Right ventricle myocardium inferior (tissue), 1 donor: ENCODE measurements around the gene CCNC. TPM values are rescaled to one million over a fixed set of nuclear protein-coding genes. Genes with fewer than 3 reads are reported as not detected.
A peak's percentile ranks its signal among the peaks of the same experiment; 100 is the strongest.

Source experiments
- ATAC-seq: fragments of 200-7000 bp; cut with Tn5 transposase; one replicate; pipeline ENCODE4 v1.9.1; 2020; ENCODE audit warnings: mild to moderate bottlenecking, moderate library complexity
- DNase-seq: peaks from one replicate; pipeline ENCODE4 v3.0.0; 2021; ENCODE audit errors: missing footprints
- intact Hi-C: fragments of 100-400 bp; cut with DNase I; formaldehyde crosslinking; loops from one replicate; pipeline ENCODE4 v1.11.0; 2022
- long read RNA-seq: library from polyadenylated mRNA; unstranded; transcript quantifications from one replicate; pipeline ENCODE4 v2.0.0, GENCODE V29; 2021
- total RNA-seq: library from RNA; stranded (reverse); fragmentation: NEBNext Ultra II Directional; extraction: Animal tissue kit (Norgen Biotek cat#: 25700); gene quantifications from one replicate; pipeline ENCODE4 v1.2.1, GENCODE V29; 2021
- donor health status: DM: no; HTN: yes; CAD: no; lungs with severe emphysema.

Gene CCNC, protein sequence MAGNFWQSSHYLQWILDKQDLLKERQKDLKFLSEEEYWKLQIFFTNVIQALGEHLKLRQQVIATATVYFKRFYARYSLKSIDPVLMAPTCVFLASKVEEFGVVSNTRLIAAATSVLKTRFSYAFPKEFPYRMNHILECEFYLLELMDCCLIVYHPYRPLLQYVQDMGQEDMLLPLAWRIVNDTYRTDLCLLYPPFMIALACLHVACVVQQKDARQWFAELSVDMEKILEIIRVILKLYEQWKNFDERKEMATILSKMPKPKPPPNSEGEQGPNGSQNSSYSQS
- 18.7 TPM for total RNA-seq
- long read RNA-seq, partial matches to known transcripts, result 0 of 9 reads
- long read RNA-seq, other reads (novel, unspliced or antisense), result 0 of 9 reads

DNA sequence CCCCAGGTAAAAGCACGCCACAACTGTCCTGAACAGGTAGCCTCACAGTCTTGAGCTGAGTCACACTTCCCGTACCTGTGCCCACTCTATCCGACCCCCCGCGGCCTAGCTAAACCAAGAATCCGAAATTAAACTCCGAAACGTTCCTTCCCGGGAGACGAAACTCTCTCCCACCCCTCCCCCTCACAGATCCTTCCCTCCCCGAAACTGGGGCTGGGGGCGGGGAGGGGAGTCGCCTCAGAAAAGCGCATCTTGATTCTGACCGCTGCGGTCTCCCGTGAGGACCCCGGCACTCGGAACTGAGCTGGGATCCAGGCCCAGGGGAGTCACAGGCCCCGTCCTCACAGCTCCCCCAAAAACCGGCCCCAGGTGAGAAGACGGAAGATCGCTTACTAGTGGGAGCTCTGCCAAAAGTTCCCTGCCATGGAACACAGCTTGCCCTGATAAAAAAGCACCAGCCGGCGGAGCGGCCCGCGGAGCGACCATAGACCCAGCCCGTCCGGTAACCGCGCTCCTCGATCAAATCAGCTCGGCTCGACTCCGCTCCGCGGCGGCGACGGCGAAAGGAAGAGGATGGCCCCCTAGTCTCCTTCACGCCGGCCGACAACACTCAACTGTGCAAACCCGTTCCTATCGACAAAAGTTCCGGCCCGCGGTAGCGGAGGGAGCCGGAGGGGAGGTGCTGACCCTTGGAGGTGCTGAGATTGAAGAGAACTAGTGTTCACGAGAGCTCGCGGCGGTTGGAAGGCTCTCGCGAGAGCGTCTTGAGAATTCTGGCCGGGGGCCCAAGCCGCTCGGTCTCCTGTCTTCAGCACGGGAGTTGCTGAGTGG is at the start of gene CCNC:
Gene CCNC (minus strand): TSS at position 558 of the 831 bp plus-strand sequence. CDS start 133 bp downstream, at position 425.
- DNase-seq (peak; percentile 93), ATAC-seq (peak; percentile 100)
- intact Hi-C loops, result loop anchor here (1.0 kb wide), 1 partner anchor 53 kb away; the partner anchor contains the start of gene USP45

DNA sequence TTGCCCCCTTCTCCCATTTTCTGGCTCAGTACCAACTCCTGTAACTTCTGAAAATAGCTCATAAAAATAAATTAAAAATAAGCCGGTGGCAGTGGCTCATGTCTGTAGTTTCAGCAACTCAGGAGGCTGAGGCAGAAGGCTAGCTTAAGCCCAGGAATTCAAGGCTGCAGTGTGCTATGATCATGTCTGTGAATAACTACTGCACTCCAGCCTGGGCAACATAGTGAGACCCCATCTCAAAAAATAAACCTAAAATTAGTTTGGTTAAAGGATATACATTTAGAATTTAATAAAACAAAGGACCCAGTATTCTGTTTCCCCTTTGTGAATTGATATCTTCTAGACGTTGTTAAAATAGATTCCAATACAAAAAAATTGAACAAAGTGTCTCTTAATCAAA is 48.7 kb upstream of the CCNC start:
- DNase-seq (no peak), ATAC-seq (no peak)
- intact Hi-C loops, result no loop called here

DNA sequence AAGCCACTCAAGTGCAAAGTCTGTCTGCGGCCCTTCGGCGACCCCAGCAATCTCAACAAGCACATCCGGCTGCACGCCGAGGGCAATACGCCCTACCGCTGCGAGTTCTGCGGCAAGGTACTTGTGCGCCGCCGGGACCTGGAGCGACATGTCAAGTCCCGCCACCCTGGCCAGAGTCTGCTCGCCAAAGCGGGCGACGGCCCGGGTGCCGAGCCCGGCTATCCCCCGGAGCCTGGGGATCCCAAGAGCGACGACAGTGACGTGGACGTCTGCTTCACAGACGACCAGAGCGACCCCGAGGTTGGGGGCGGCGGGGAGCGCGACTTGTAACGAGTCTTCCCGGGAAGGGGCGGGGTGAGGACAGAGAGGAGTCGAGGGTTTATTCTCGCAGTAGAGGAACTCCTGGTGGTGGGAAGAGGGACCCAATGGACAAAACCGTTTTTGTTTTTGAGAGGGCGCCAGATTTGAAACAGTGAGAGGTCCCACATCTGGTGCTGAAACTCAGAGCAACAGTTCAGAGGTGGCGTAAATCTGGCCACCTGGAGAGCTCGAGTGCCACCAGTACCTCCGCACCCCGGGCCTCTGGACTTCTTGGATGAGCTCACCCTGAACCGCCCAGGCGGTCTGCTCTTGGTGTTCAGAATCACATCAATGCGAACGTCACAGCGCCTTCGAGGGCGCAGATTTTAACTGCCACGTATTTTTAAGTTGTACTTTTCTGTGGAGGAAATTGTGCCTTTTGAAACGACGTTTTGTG is 46.1 kb upstream of the CCNC start:
- intact Hi-C loops, result loop anchor here (5.0 kb wide), 1 partner anchor 147 kb away; no protein-coding TSS in a partner anchor
- ATAC-seq (no peak), DNase-seq (no peak)

DNA sequence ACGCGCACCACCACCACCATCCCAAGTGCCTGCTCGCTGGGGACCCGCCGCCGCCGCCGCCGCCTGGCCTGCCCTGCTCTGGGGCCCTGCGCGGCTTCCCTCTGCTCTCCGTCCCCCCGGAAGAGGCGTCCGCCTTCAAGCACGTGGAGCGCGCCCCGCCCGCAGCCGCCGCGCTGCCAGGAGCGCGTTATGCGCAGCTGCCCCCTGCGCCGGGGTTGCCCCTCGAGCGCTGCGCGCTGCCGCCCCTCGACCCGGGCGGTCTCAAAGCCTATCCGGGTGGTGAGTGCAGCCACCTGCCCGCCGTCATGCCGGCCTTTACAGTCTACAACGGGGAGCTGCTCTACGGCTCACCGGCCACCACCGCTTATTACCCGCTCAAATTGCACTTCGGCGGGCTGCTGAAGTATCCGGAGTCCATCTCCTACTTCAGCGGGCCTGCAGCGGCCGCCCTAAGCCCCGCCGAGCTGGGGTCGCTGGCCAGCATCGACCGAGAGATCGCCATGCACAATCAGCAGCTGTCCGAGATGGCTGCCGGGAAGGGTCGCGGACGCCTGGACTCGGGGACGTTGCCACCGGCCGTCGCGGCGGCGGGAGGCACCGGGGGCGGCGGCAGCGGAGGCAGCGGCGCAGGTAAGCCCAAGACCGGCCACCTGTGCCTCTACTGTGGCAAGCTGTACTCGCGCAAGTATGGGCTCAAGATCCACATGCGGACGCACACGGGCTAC is 45.4 kb upstream of the CCNC start:
- DNase-seq (no peak), ATAC-seq (peak; percentile 67)
- intact Hi-C loops, result loop anchor here (5.0 kb wide), 1 partner anchor 147 kb away; no protein-coding TSS in a partner anchor

DNA sequence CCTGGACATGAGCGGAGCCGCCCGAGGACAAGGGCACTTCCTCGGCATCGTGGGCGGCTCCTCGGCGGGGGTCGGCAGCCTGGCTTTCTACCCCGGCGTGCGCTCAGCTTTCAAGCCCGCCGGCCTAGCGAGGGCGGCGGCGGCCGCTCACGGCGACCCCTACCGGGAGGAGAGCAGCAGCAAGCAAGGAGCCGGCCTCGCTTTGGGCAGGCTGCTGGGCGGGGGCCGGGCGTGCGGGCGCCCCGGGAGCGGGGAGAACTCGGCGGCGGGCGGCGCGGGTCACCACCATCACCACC is 44.9 kb upstream of the CCNC start:
- peak; percentile 77 for ATAC-seq
- intact Hi-C loops, result loop anchor here (5.0 kb wide), 1 partner anchor 146 kb away; no protein-coding TSS in a partner anchor
- DNase-seq, result no peak

DNA sequence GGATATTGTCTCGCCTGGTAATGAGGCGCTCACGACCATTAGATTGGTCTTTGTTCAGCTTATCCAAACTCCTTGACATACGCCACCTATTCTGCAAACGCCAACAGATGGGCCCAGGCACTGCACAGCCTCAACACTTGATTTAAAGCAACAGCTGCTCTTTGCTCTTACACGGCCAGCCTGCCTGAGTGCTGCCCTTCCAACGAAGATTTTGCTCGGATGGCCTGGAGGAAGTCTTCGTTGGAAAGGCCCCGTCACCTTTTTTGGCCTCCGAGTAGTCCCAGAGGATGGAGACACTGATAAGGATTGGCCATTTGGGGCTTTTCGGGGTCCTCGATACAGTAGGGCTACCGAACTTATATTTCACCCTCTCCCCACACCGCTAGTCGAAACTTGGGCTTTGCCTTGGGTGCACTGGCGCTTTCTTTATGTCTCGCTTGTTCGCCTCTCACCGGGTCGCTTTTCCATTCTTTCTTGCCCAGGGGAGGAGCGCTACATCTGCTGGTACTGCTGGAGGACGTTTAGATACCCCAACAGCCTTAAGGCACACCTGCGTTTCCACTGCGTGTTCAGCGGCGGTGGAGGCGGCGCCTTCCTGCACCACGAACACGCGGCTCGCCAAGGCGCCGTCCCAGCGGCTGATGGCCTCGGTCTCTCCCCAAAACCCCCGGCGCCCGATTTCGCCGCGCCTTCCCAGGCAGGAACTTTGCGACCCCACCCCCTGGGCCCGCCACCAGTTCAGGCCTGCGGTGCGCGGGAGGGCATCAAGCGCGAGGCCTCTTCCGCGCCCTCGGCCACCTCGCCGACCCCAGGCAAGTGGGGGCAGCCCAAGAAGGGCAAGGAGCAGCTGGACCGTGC is 44.3 kb upstream of the CCNC start:
- ATAC-seq, result no peak
- no peak for DNase-seq
- intact Hi-C loops, result loop anchor here (5.0 kb wide), 1 partner anchor 145 kb away; no protein-coding TSS in a partner anchor

DNA sequence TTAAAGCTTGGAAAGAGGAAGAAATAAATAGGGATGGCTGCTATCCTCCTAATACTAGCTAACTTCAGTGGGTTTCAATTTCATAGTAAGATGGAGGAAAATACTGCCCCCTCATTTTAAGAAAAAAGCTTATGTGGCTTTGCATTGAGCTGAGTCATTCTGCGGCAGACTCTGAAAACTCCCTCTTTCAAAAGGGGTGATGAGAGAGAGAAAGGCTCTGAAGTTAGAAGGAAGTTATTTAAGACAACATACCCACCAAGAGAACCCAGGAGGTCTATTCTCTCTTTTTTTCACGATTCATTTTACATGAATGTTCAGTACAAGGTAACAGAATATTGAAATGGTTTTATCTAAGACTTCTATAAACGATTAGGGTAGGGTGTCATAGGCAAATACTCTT is 42.7 kb upstream of the CCNC start:
- DNase-seq, result no peak
- intact Hi-C loops, result loop anchor here (5.0 kb wide), 1 partner anchor 144 kb away; no protein-coding TSS in a partner anchor
- no peak for ATAC-seq

DNA sequence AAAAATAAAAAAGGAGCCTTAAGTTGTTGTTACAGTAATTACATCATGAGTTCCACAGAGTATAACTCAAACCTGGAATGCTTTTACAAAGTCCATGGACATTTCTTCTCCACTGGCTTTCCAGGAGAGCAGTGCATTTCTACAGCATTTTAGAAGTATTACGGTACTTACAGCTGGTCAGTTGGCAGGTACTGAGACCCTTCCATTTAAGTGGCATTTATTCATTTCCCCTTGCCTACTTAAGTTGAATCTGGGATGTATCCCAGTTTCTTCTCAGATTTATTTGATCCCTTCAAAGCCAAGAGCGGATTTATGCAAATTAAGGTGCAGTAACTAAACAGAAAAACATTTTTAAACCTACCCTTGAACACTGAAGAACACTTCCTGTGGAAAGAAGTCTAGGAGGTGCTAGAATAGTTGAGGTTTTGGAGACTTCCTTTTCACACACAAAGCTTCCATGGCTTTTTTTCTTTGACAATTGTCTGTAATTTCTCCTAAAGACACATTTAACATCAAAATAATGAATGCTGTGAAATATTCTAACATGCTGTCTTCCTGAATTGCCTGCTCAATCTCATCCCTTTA is 41.5 kb upstream of the CCNC start:
- intact Hi-C loops, result loop anchor here (5.0 kb wide), 1 partner anchor 143 kb away; no protein-coding TSS in a partner anchor
- no peak for ATAC-seq
- DNase-seq, result no peak

DNA sequence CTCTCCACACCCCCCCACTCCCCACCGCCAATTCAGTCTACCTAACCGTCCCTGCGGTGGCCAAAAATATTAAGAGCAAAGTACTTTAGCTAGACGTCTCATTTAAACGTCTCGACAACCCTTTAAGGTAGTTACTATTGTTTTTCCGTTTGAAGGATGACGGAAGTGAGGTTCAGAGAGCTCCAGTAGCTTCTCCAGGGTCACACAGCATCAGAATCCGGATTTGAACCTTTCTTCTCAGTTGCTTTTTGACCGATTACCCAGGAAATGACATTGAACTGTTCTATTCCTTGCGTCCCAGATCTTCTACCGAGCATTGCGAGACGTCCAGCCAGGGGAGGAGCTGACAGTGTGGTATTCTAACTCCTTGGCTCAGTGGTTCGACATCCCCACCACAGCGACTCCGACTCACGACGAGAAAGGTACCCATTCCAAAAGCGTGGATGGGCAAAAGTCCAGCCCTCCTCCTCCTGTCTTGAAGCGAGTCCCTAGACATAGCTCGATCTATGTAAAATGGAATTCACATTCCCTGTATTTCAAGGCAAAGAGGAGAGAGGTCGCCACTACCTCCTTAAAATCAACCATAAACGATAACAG is 40.5 kb upstream of the CCNC start:
- DNase-seq (no peak), ATAC-seq (no peak)
- intact Hi-C loops, result no loop called here

DNA sequence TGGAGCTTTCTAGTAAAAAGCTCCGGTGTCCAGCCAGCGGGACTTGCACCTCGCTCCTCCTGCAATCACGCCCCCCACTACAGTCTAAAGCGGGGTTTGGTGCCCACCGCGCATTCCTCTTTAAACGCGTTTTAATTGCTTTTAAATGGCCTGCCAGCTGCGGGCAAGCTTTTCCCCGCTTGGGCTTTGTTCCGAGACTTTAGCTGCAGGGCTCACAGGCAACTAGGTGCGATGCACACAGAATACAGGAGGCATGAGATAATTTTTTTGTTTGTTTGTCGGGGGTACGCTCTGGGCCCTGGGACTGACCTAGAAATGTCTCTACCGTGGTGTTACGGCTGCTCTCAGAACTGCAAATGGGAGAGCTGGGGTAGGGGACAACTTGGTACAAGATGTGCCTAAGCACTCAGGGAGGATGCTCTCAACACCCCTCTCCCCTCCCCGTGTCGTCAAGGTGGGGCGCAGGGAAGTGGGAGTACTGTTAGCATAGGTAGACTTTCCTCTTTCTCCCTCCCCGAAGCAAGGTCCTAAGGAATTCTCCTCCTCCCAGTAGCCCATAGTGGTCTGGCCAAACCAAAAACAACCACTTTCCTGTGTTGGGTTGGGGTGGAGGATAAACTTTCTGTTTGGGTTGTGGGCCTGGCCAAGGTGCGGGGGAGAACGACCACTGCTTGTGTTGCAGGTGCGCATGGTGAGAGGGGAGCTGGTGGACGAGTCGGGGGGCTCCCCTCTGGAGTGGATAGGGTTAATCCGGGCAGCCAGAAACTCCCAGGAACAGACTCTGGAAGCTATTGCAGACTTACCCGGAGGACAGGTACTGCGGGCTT is 39.8 kb upstream of the CCNC start:
- DNase-seq, result no peak
- ATAC-seq, result no peak
- intact Hi-C loops, result no loop called here

DNA sequence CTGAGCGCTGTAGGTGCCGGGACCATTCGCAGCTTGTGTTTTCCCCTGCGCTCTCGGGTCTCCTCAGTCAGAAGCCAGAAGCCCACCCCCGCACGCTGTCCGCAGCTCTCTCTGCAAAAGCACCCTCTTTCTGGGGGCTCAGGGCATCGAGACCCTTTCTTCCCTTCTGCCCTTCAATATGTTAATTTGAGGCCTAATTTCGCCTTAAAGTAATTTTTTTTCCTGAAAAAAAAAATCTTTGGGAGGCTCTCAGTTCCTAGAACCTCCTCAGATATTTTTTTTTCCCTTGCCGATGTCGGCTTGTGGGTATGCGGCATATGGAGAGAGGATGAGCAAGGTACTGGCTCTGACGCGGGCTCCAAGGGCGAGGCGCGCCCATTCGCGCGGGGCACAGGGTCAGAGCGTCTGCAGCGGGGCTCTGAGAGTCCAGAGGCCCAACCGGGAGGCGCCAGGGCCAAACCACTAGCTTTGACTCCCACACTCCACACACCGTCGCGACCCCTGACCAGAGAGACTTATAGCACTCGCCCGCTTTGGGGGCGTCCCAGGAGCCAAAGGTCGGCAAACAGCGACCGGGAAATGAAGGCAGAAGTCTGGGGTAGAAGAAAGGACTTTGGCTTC is 39.1 kb upstream of the CCNC start:
- DNase-seq, result no peak
- intact Hi-C loops, result no loop called here
- ATAC-seq, result no peak

DNA sequence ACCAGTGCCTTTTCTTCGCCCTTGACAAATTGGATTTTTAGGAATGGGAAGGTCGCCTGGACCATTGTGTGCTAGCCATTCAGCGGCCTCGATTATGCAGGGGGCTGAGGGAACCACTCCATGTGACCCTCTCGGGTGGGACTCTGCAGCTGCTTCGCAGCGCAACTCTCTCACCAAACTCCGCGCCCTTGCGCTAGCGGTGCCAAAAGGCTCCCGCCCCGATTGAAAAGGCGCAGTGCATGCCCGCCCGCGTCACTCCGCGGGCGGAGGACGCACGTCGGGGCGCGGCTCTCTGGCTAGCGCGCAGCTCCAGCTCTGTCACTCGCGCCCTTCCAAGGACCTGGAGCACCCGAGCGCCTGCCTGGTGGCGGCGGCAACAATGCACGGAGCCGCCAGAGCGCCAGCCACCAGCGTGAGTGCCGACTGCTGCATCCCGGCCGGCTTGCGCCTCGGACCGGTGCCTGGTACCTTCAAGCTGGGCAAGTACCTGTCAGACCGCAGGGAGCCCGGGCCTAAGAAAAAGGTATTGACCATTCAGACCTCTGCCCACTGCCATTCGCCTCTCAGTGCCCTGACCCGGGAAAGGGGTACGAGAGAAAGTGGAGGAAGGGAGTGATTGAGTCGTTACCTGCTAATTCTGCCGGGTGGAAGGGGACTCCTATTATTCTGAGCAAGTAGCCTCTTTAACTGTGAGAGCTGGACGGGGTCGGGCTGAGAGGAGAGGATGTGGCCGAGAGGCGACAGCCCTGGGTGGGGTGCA is 38.4 kb upstream of the CCNC start, which contains the start of gene PRDM13:
Gene PRDM13 (plus strand): TSS at position 178 of the 760 bp plus-strand sequence. CDS start 202 bp downstream, at position 380.
- DNase-seq (no peak), ATAC-seq (no peak)
- intact Hi-C loops, result no loop called here

DNA sequence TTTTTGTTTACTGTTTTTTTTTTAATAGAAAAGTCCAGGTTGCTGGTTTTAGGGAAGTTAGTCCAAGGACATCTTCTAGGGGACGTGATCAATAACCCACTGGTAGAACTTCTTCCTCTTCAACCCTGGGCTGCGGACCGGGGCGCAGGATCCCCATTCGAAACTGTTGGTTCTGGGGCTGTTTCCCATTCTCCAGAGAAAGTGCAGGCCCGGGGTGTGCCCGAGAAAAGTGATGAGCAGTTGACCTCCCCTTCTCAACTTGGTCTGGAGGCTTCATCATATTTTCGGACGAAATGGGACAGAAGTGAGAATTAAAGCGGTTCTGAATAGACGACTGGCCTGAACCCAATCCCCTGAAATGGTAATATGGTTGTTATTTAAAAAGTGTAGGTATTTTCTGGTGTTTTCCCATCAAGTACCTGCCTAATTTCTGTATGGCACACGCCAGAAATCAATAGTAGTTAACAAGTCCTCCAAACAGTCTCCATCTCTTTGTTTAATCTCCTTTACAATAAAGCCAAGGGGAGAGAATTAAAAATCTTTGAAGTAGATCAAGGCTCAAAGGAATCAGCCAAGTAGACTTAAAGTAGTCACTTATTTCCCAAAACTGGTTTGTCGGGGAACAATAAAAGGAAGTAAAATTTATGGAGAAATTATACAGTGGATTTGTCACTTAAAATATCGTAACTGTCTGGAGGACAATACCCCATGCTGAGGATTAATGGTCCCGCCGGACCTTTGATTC is 37.6 kb upstream of the CCNC start:
- ATAC-seq (no peak), DNase-seq (no peak)
- intact Hi-C loops, result no loop called here

DNA sequence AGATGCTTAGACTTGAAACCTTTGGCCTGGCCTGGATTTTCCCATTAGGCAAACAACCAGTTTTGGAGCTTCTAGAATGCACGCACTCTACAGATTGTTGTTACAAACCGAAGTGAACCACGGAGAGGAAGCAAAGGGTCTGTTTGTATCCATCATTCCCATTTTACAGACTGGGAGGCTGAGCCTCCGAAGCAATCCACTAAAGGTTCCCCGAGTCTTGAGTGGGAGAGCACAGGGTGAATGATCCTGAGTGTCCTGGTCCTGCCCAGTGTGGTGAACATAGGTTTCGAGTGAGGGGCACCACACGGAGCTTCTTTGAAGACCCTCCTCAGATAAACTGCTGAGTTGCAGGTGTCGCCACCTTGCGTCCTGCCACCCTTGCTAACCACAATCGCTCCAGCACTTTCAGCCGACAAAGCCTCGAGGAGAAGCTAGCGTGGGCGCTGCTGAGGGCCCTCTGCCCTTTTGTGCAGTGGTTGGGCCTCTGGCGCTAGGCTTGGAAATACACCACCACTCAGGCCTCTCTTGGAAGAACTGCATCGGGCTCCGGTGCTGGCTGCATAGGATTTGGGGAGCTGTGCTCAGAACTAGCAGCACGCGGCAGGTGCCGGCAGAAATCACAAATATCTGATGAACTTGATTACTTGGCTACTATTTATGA is 36.7 kb upstream of the CCNC start:
- no peak for DNase-seq
- ATAC-seq, result no peak
- intact Hi-C loops, result no loop called here
